HepG2 (cell line): ENCODE measurements around the gene KIAA1549. TPM values are rescaled to one million over a fixed set of nuclear protein-coding genes. Genes with fewer than 3 reads are reported as not detected.

ENCODE experiments used
- CEBPG ChIP-seq: IDR thresholded peaks from 2 replicates; pipeline ENCODE4 v1.6.1; 2016
- HDAC2 ChIP-seq: sonication (generic); formaldehyde crosslinking; IDR thresholded peaks from 2 replicates; pipeline ENCODE4 v1.4.0; 2020; ENCODE audit warnings: missing genetic modification reagents
- HNRNPK ChIP-seq: fragments of 200-400 bp; formaldehyde crosslinking; IDR thresholded peaks from 2 replicates; pipeline ENCODE4 v1.6.1; 2018; ENCODE audit warnings: low read length, low read depth, moderate library complexity, mild to moderate bottlenecking; ENCODE audit not compliant: poor library complexity, severe bottlenecking
- IRX3 ChIP-seq: sonication (generic); formaldehyde crosslinking; IDR thresholded peaks from 2 replicates; pipeline ENCODE4 v1.8.1; 2023; ENCODE audit warnings: mild to moderate bottlenecking, low read depth, missing genetic modification reagents, borderline replicate concordance
- NFYB ChIP-seq: sonication (generic); formaldehyde crosslinking; IDR thresholded peaks from 2 replicates; pipeline ENCODE4 v1.4.0; 2020; ENCODE audit warnings: missing genetic modification reagents
- NR2F1 ChIP-seq, 2 experiments: fragments of 450-650 bp in 1 of 2; formaldehyde crosslinking in 1 of 2; IDR thresholded peaks; 2 replicates each; pipeline versions ENCODE4 v1.5.0 to v1.6.1; 2016 to 2020; ENCODE audit warnings: mild to moderate bottlenecking in 1 of 2, missing compliant biosample characterization in 1 of 2, missing genetic modification reagents in 1 of 2, moderate library complexity in 1 of 2
- POLR2A ChIP-seq, 2 experiments: IDR thresholded peaks; 2 replicates each; pipeline ENCODE4 v1.6.1; 2011; ENCODE audit warnings: low read depth in 2 of 2, low read length in 2 of 2, mild to moderate bottlenecking in 1 of 2, moderate library complexity in 1 of 2; ENCODE audit not compliant: insufficient read depth in 1 of 2
- RNF2 ChIP-seq: fragments of 450-650 bp; conservative IDR thresholded peaks from 2 replicates; pipeline ENCODE4 v1.6.1; 2016; ENCODE audit warnings: low read depth
- STAG1 ChIP-seq: sonication (generic); formaldehyde crosslinking; IDR thresholded peaks from 2 replicates; pipeline ENCODE4 v1.4.0; 2020; ENCODE audit warnings: missing genetic modification reagents
- TRIM24 ChIP-seq: sonication (generic); formaldehyde crosslinking; IDR thresholded peaks from 2 replicates; pipeline ENCODE4 v1.8.0; 2022; ENCODE audit warnings: mild to moderate bottlenecking, missing genetic modification reagents
- YY1 ChIP-seq: IDR thresholded peaks from 2 replicates; pipeline ENCODE4 v1.6.1; 2011; ENCODE audit warnings: low read length, low read depth, moderate library complexity, mild to moderate bottlenecking; ENCODE audit not compliant: insufficient read depth, insufficient replicate concordance
- ZNF256 ChIP-seq: sonication (generic); formaldehyde crosslinking; conservative IDR thresholded peaks from 2 replicates; pipeline ENCODE4 v1.4.0; 2020; ENCODE audit warnings: missing genetic modification reagents
- ZNF263 ChIP-seq: sonication (generic); formaldehyde crosslinking; IDR thresholded peaks from 2 replicates; pipeline ENCODE4 v1.4.0; 2020; ENCODE audit warnings: missing genetic modification reagents
- ZNF652 ChIP-seq: IDR thresholded peaks from 2 replicates; pipeline ENCODE4 v1.6.1; 2016; ENCODE audit warnings: low read depth, borderline replicate concordance
- ZNF713 ChIP-seq: sonication (generic); formaldehyde crosslinking; IDR thresholded peaks from 2 replicates; pipeline ENCODE4 v1.4.0; 2020; ENCODE audit warnings: mild to moderate bottlenecking, missing genetic modification reagents
- ZNF781 ChIP-seq: sonication (generic); formaldehyde crosslinking; IDR thresholded peaks from 2 replicates; pipeline ENCODE4 v1.5.1; 2020; ENCODE audit warnings: borderline replicate concordance, mild to moderate bottlenecking, missing genetic modification reagents; ENCODE audit errors: not compliant biosample characterization
- ZSCAN12 ChIP-seq: sonication (generic); formaldehyde crosslinking; IDR thresholded peaks from 2 replicates; pipeline ENCODE4 v1.9.0; 2021; ENCODE audit warnings: mild to moderate bottlenecking, missing genetic modification reagents
- polyA plus RNA-seq, 8 experiments: library from polyadenylated mRNA; depleted of rRNA in 3 of 8; stranded (reverse) in 7 of 8; unstranded in 1 of 8; fragments of >200 nt; fragmentation: Illumina TruSeq in 4 of 8; extraction: Trizol in 4 of 8; gene quantifications; 2 replicates each; pipeline versions ENCODE4 v1.2.1 to v1.2.3, GENCODE V29; 2011 to 2016; ENCODE audit warnings: low read depth in 4 of 8, missing spikeins in 1 of 8, mixed read lengths in 1 of 8; ENCODE audit not compliant: insufficient read depth in 1 of 8
- total RNA-seq, 5 experiments: library from RNA; depleted of rRNA; stranded (reverse); fragments of >200 nt; fragmentation: Illumina TruSeq; extraction: Trizol; gene quantifications; 2 replicates each; pipeline ENCODE4 v1.2.3, GENCODE V29; 2016; ENCODE audit warnings: low read depth in 1 of 5
- TF ChIP-seq, protein P1 (sequence below): sonication (generic); formaldehyde crosslinking; IDR thresholded peaks from 2 replicates; pipeline ENCODE4 v1.4.0; 2020; ENCODE audit warnings: missing genetic modification reagents
- TF ChIP-seq, protein P2 (sequence below): sonication (generic); formaldehyde crosslinking; IDR thresholded peaks from 2 replicates; pipeline ENCODE4 v1.4.0; 2020; ENCODE audit warnings: missing genetic modification reagents, borderline replicate concordance
- TF ChIP-seq, protein P3 (sequence below): sonication (generic); formaldehyde crosslinking; IDR thresholded peaks from 2 replicates; pipeline ENCODE4 v1.5.0; 2020; ENCODE audit warnings: missing genetic modification reagents
- TF ChIP-seq, protein P4 (sequence below): sonication (generic); formaldehyde crosslinking; IDR thresholded peaks from 2 replicates; pipeline ENCODE4 v1.4.0; 2020; ENCODE audit warnings: missing genetic modification reagents

The KIAA1549 gene
- total and polyA plus RNA-seq, 2 of the 13 experiments (the other 11 are each of a cell fraction or from before 2014, with no cell fraction given): 1.1 to 1.8 TPM

DNA sequence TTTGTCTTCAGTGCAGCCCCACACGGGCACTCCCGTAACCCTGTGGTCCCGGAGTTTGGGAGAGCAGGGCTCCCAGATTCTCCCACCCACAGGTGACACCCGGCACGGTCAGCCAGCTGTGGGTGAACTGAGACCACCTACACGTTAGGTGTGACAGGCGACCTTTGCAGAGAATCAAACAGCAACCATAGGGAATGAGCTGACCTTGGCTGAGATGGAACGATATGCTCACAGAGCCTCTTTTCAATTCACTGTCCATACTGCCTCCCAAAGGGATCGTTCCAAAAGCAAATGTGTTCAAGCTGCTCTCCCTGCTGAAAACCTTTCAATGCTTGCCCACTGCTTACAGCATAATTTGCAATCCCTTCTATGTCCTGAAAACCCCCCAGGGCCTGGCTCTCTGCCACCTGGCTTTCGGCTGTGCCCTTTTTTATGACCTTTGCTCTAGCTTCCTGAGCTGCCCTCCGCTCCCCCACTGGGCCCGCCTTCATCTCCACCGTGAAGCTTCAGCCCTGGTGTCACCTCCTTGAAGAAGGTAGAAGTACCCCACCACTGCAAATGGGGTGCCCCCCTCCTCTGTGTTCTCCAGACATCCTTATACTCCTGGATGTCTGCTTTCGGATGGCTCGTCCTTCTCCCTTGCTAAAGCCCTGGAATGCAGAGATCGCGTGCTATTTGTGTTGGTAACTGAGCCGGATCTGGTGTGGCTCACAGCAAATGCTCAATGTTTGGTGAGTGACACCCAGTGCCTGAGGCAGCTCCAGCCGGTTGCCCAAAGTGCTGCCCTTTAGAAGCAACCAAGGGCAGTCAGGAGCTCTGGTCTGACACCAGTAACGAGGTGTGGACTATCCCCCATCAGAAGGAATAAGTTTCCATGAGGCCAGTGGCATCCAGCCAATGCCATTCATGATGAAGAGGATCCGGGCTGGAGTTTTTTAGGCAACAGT lies 90.4 kb downstream of the KIAA1549 start (continued):
- TF ChIP-seq, protein P1, sequence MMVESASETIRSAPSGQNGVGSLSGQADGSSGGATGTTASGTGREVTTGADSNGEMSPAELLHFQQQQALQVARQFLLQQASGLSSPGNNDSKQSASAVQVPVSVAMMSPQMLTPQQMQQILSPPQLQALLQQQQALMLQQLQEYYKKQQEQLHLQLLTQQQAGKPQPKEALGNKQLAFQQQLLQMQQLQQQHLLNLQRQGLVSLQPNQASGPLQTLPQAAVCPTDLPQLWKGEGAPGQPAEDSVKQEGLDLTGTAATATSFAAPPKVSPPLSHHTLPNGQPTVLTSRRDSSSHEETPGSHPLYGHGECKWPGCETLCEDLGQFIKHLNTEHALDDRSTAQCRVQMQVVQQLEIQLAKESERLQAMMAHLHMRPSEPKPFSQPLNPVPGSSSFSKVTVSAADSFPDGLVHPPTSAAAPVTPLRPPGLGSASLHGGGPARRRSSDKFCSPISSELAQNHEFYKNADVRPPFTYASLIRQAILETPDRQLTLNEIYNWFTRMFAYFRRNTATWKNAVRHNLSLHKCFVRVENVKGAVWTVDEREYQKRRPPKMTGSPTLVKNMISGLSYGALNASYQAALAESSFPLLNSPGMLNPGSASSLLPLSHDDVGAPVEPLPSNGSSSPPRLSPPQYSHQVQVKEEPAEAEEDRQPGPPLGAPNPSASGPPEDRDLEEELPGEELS (CRISPR knock-in tag): no peak
- TF ChIP-seq NR2F1 (CRISPR knock-in tag; IDR thresholded peaks at IDR 0.05) (peak in 1 of 2 experiments; percentile 47; a peak in 1 of 4 replicates), IRX3 (CRISPR knock-in tag) (no peak), HNRNPK (no peak), CEBPG (CRISPR knock-in tag) (no peak), NFYB (no peak), YY1 (no peak), STAG1 (no peak), HDAC2 (CRISPR knock-in tag) (peak; percentile 43), ZNF781 (CRISPR knock-in tag) (no peak), TRIM24 (CRISPR knock-in tag) (no peak), RNF2 (no peak), POLR2A (IDR thresholded peaks at IDR 0.05; ENCODE audit: insufficient read depth in 1 of 2, low read depth in 2 of 2, low read length in 2 of 2) (peak in 1 of 2 experiments; percentile 40; a peak in 2 of 4 replicates), ZNF263 (0 out of 2 replicates have a peak, but pooled peaks have one; percentile 15), ZNF256 (CRISPR knock-in tag) (no peak), ZSCAN12 (CRISPR knock-in tag) (no peak), ZNF713 (CRISPR knock-in tag) (no peak), ZNF652 (CRISPR knock-in tag) (no peak)
- TF ChIP-seq, protein P2, sequence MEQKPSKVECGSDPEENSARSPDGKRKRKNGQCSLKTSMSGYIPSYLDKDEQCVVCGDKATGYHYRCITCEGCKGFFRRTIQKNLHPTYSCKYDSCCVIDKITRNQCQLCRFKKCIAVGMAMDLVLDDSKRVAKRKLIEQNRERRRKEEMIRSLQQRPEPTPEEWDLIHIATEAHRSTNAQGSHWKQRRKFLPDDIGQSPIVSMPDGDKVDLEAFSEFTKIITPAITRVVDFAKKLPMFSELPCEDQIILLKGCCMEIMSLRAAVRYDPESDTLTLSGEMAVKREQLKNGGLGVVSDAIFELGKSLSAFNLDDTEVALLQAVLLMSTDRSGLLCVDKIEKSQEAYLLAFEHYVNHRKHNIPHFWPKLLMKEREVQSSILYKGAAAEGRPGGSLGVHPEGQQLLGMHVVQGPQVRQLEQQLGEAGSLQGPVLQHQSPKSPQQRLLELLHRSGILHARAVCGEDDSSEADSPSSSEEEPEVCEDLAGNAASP (CRISPR knock-in tag): no peak
- TF ChIP-seq, protein P3, sequence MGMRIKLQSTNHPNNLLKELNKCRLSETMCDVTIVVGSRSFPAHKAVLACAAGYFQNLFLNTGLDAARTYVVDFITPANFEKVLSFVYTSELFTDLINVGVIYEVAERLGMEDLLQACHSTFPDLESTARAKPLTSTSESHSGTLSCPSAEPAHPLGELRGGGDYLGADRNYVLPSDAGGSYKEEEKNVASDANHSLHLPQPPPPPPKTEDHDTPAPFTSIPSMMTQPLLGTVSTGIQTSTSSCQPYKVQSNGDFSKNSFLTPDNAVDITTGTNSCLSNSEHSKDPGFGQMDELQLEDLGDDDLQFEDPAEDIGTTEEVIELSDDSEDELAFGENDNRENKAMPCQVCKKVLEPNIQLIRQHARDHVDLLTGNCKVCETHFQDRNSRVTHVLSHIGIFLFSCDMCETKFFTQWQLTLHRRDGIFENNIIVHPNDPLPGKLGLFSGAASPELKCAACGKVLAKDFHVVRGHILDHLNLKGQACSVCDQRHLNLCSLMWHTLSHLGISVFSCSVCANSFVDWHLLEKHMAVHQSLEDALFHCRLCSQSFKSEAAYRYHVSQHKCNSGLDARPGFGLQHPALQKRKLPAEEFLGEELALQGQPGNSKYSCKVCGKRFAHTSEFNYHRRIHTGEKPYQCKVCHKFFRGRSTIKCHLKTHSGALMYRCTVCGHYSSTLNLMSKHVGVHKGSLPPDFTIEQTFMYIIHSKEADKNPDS (CRISPR knock-in tag): no peak
- TF ChIP-seq, protein P4, sequence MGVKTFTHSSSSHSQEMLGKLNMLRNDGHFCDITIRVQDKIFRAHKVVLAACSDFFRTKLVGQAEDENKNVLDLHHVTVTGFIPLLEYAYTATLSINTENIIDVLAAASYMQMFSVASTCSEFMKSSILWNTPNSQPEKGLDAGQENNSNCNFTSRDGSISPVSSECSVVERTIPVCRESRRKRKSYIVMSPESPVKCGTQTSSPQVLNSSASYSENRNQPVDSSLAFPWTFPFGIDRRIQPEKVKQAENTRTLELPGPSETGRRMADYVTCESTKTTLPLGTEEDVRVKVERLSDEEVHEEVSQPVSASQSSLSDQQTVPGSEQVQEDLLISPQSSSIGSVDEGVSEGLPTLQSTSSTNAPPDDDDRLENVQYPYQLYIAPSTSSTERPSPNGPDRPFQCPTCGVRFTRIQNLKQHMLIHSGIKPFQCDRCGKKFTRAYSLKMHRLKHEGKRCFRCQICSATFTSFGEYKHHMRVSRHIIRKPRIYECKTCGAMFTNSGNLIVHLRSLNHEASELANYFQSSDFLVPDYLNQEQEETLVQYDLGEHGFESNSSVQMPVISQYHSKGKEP (CRISPR knock-in tag): no peak
